ENCODE results near the gene TSPEAR. TPM values are rescaled to one million over a fixed set of nuclear protein-coding genes. Genes with fewer than 3 reads are reported as not detected.
A peak's percentile ranks its signal among the peaks of the same experiment; 100 is the strongest.

The TSPEAR gene
- total RNA-seq, 2 experiments from 2014 or later = not detected

DNA sequence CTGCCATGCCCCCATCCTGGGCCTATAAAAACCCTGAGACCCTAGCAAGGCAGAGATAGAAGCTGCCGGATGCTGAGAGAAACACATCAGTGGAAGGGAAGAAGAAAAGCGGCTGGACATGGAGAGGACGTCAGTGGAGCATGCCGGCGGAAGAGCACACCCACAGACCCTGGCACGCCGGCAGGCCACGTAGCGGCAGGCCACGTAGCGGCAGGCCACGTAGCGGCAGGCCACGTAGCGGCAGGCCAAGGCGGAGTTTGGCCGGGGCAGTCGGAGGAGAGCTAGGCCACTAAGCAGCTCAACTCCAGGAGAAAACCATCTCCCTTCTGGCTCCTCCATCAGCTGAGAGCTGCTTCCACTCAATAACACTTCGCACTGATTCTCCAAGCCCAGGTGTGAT, 221.0 kb downstream of the TSPEAR start:
- Histone ChIP-seq H3K4me1 (ENCODE audit: insufficient read depth, low read length) (peaks cover 10% of the 10 kb centered on the region), H3K27me3 (ENCODE audit: control insufficient read depth in 1 of 2, insufficient read depth in 2 of 2, low read length in 2 of 2) (peaks cover 0 to 8% of the 10 kb centered on the region in 2 experiments), H3K9me3 (ENCODE audit: control insufficient read depth in 1 of 2, insufficient read depth in 1 of 2, low read length in 2 of 2) (peaks cover 9 to 20% of the 10 kb centered on the region in 2 experiments), H3K4me3 (ENCODE audit: low read length) (no peak overlapping the region), H3K36me3 (ENCODE audit: insufficient read depth, low read length) (no peaks in the 10 kb centered on the region), H3K27ac (ENCODE audit: low read depth in 1 of 2, low read length in 2 of 2) (no peak overlapping the region)
- no peak for ATAC-seq (ENCODE audit: poor library complexity)
- intact Hi-C loops (cut with DNase I, micrococcal nuclease) = no loop called here
- ChIA-PET CTCF (interaction anchor here (1.1 kb wide), 1 partner anchor 10 kb away, joined by 3 read pairs; no protein-coding TSS in a partner anchor), POLR2A (no interaction called here)
- Mint-ChIP-seq H3K27ac (no peak overlapping the region), H3K36me3 (ENCODE audit: low read depth) (no peaks in the 10 kb centered on the region), H3K9me3 (peaks cover 3% of the 10 kb centered on the region), H3K4me3 (no peak overlapping the region), H3K4me1 (ENCODE audit: low read depth) (peaks cover 6% of the 10 kb centered on the region), H3K27me3 (peaks cover 10% of the 10 kb centered on the region)
- DNase-seq = no peak
- TF ChIP-seq, protein P1, sequence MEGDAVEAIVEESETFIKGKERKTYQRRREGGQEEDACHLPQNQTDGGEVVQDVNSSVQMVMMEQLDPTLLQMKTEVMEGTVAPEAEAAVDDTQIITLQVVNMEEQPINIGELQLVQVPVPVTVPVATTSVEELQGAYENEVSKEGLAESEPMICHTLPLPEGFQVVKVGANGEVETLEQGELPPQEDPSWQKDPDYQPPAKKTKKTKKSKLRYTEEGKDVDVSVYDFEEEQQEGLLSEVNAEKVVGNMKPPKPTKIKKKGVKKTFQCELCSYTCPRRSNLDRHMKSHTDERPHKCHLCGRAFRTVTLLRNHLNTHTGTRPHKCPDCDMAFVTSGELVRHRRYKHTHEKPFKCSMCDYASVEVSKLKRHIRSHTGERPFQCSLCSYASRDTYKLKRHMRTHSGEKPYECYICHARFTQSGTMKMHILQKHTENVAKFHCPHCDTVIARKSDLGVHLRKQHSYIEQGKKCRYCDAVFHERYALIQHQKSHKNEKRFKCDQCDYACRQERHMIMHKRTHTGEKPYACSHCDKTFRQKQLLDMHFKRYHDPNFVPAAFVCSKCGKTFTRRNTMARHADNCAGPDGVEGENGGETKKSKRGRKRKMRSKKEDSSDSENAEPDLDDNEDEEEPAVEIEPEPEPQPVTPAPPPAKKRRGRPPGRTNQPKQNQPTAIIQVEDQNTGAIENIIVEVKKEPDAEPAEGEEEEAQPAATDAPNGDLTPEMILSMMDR (IDR thresholded peaks at IDR 0.05) = no peak

DNA sequence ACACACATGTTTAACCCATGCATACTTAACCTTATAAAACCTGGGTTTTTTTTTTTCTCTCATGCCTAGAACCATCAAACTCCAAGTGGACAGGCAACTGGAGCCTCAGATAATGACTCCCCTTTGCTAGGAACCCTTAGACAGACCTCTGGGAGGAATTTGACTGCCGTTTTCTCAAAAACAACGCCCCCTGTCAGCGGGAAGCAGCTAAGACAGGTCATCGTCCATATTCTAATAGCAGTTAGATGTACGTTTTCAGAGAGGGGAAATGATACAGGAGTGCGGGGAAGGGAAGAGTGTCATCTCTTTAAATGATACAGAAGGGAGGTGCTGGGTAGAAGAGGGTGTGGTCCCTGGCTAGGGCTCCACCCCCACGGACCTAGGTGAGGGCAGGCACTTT, 221.4 kb downstream of the TSPEAR start:
- peaks cover 7% of the 10 kb centered on the region for H3K27me3 Mint-ChIP-seq
- Histone ChIP-seq H3K4me3 (ENCODE audit: low read length) (no peak overlapping the region), H3K36me3 (ENCODE audit: insufficient read depth, low read length) (no peaks in the 10 kb centered on the region), H3K9me3 (ENCODE audit: control insufficient read depth in 1 of 2, insufficient read depth in 1 of 2, low read length in 2 of 2) (peaks cover 9 to 20% of the 10 kb centered on the region in 2 experiments), H3K27me3 (ENCODE audit: control insufficient read depth in 1 of 2, insufficient read depth in 2 of 2, low read length in 2 of 2) (peaks cover 0 to 5% of the 10 kb centered on the region in 2 experiments), H3K27ac (ENCODE audit: low read depth in 1 of 2, low read length in 2 of 2) (no peak overlapping the region), H3K4me1 (ENCODE audit: insufficient read depth, low read length) (peaks cover 11% of the 10 kb centered on the region)
- ATAC-seq (ENCODE audit: poor library complexity) (no peak), DNase-seq (no peak)
- H3K9me3 Mint-ChIP-seq = peaks cover 3% of the 10 kb centered on the region
- intact Hi-C loops (cut with DNase I, micrococcal nuclease) = no loop called here
- H3K4me1 Mint-ChIP-seq (ENCODE audit: low read depth) = peaks cover 9% of the 10 kb centered on the region
- no peaks in the 10 kb centered on the region for H3K36me3 Mint-ChIP-seq (ENCODE audit: low read depth)
- CTCF ChIA-PET = interaction anchor here (1.1 kb wide), 1 partner anchor 9 kb away, joined by 3 read pairs; no protein-coding TSS in a partner anchor
- no peak overlapping the region for H3K27ac Mint-ChIP-seq
- POLR2A ChIA-PET = no interaction called here
- TF ChIP-seq, protein P1 (IDR thresholded peaks at IDR 0.05) = no peak
- no peak overlapping the region for H3K4me3 Mint-ChIP-seq

DNA sequence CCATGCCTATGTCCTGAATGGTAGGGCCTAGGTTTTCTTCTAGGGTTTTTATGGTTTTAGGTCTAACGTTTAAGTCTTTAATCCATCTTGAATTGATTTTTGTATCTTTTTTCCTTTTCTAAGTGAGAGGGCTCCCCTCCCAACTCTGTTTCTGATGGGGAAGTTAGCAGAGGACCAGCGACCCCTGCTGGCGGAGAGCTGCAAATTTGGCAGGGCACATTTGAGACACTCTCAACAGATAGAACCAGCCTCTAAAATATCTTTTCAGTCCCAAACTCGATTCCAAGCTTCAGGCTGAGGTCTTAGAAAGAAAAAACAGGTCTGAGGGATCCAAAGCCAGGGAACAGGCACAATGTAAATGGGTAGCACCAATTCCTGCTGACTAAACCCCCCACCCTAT, 223.5 kb downstream of the TSPEAR start:
- POLR2A ChIA-PET = no interaction called here
- peaks cover 11% of the 10 kb centered on the region for H3K4me1 ChIP-seq (ENCODE audit: insufficient read depth, low read length)
- intact Hi-C loops (cut with DNase I, micrococcal nuclease) = no loop called here
- Mint-ChIP-seq H3K9me3 (no peaks in the 10 kb centered on the region), H3K27ac (no peak overlapping the region), H3K4me3 (no peak overlapping the region), H3K27me3 (peaks cover 4% of the 10 kb centered on the region), H3K4me1 (ENCODE audit: low read depth) (peaks cover 10% of the 10 kb centered on the region), H3K36me3 (ENCODE audit: low read depth) (no peaks in the 10 kb centered on the region)
- no peaks in the 10 kb centered on the region for H3K27me3 ChIP-seq (ENCODE audit: control insufficient read depth in 1 of 2, insufficient read depth in 2 of 2, low read length in 2 of 2)
- TF ChIP-seq, protein P1 (IDR thresholded peaks at IDR 0.05) = peak; percentile 15
- CTCF ChIA-PET = interaction anchor here (1.2 kb wide), 1 partner anchor 18 kb away, joined by 3 read pairs; no protein-coding TSS in a partner anchor
- peaks cover 2 to 9% of the 10 kb centered on the region in 2 experiments for H3K9me3 ChIP-seq (ENCODE audit: control insufficient read depth in 1 of 2, insufficient read depth in 1 of 2, low read length in 2 of 2)
- H3K27ac ChIP-seq (ENCODE audit: low read depth in 1 of 2, low read length in 2 of 2) = no peak overlapping the region
- no peaks in the 10 kb centered on the region for H3K36me3 ChIP-seq (ENCODE audit: insufficient read depth, low read length)
- DNase-seq (peak in 11 of 14 experiments; percentile 17 to 60 (median 36)), ATAC-seq (ENCODE audit: poor library complexity) (no peak)
- no peak overlapping the region for H3K4me3 ChIP-seq (ENCODE audit: low read length)
